IMR-90 (cell line): ENCODE measurements around the gene HPN. TPM values are rescaled to one million over a fixed set of nuclear protein-coding genes. Genes with fewer than 3 reads are reported as not detected.

Source experiments
- ATAC-seq: fragments of 200-7000 bp; cut with Tn5 transposase; 2 replicates; pipeline ENCODE4 v1.9.1; 2020; ENCODE audit warnings: low read depth, mild to moderate bottlenecking, moderate library complexity
- BruUV-seq: library from RNA; stranded (reverse); fragments of 400-500 nt; replicated peaks from 2 replicates; lab custom pipeline; 2021; lab: Mats Ljungman, UMichigan
- CTCF ChIA-PET: fragments of 300-600 bp; formaldehyde crosslinking; extraction: SDS; loops from one replicate; lab custom pipeline; 2021; ENCODE audit warnings: antibody characterized with exemption; lab: Yijun Ruan, JAX
- POLR2A ChIA-PET: fragments of 300-600 bp; sonication (Branson Sonifier 250); formaldehyde crosslinking; loops from one replicate; lab custom pipeline; 2022; ENCODE audit warnings: antibody characterized with exemption; ENCODE audit not compliant: unreplicated experiment; lab: Charles Lee
- DNase-seq: peaks from one replicate; pipeline ENCODE4 v3.0.0; 2013
- H2AFZ ChIP-seq: replicated peaks from 2 replicates; pipeline ENCODE3; 2013; ENCODE audit warnings: low read length, mild to moderate bottlenecking; ENCODE audit not compliant: poor library complexity
- H2AK5ac ChIP-seq: 2 replicates; pipeline ENCODE4 v1.6.1; 2013; ENCODE audit warnings: low read depth, low read length, inconsistent platforms
- H2AK9ac ChIP-seq: replicated peaks from 2 replicates; pipeline ENCODE3; 2013; ENCODE audit warnings: mild to moderate bottlenecking, low read depth, low read length, moderate library complexity; ENCODE audit not compliant: poor library complexity
- H2BK120ac ChIP-seq: 2 replicates; pipeline ENCODE4 v1.6.1; 2013; ENCODE audit warnings: low read depth, low read length, inconsistent platforms
- H2BK15ac ChIP-seq: 3 replicates; pipeline ENCODE4 v1.6.1; 2013; ENCODE audit warnings: low read depth, low read length, inconsistent platforms
- H2BK20ac ChIP-seq: 2 replicates; pipeline ENCODE4 v1.6.1; 2013; ENCODE audit warnings: low read depth, mild to moderate bottlenecking, inconsistent platforms, low read length, moderate library complexity
- H2BK5ac ChIP-seq: 2 replicates; pipeline ENCODE4 v1.6.1; 2013; ENCODE audit warnings: mild to moderate bottlenecking, low read depth, low read length, inconsistent platforms; ENCODE audit not compliant: poor library complexity, severe bottlenecking
- H3K14ac ChIP-seq: replicated peaks from 2 replicates; pipeline ENCODE4 v1.6.1; 2013; ENCODE audit warnings: low read depth, low read length, inconsistent platforms
- H3K18ac ChIP-seq: 2 replicates; pipeline ENCODE4 v1.6.1; 2013; ENCODE audit warnings: low read depth, low read length, control low read depth
- H3K23ac ChIP-seq: 2 replicates; pipeline ENCODE4 v1.6.1; 2013; ENCODE audit warnings: low read depth, low read length, inconsistent platforms
- H3K27ac ChIP-seq: 2 replicates; pipeline ENCODE4 v1.5.1; 2013; ENCODE audit warnings: mild to moderate bottlenecking, control low read depth, low read length; ENCODE audit not compliant: insufficient read depth
- H3K27me3 ChIP-seq: 2 replicates; pipeline ENCODE4 v1.6.1; 2013; ENCODE audit warnings: low read length; ENCODE audit not compliant: control insufficient read depth, insufficient read depth
- H3K36me3 ChIP-seq: 2 replicates; pipeline ENCODE4 v1.6.1; 2013; ENCODE audit warnings: low read length, mixed read lengths; ENCODE audit not compliant: control insufficient read depth, insufficient read depth
- H3K4ac ChIP-seq: 2 replicates; pipeline ENCODE4 v1.6.1; 2013; ENCODE audit warnings: low read depth, low read length, inconsistent platforms
- H3K4me1 ChIP-seq: 2 replicates; pipeline ENCODE4 v1.6.1; 2013; ENCODE audit warnings: low read length, mixed read lengths; ENCODE audit not compliant: control insufficient read depth, insufficient read depth
- H3K4me2 ChIP-seq: 2 replicates; pipeline ENCODE4 v1.6.1; 2013; ENCODE audit warnings: low read depth, mild to moderate bottlenecking, control low read depth, low read length, moderate library complexity
- H3K4me3 ChIP-seq: 2 replicates; pipeline ENCODE4 v1.5.1; 2013; ENCODE audit warnings: low read depth, mild to moderate bottlenecking, control low read depth, low read length, moderate library complexity; ENCODE audit not compliant: insufficient read depth
- H3K56ac ChIP-seq: 2 replicates; pipeline ENCODE4 v1.6.1; 2013; ENCODE audit warnings: low read length, inconsistent platforms; ENCODE audit not compliant: insufficient read depth; ENCODE audit errors: extremely low read depth
- H3K79me1 ChIP-seq, 2 experiments: 2 replicates each; pipeline ENCODE4 v1.6.1; 2013; ENCODE audit warnings: low read length in 2 of 2, inconsistent platforms in 1 of 2, low read depth in 1 of 2
- H3K9ac ChIP-seq: 2 replicates; pipeline ENCODE4 v1.6.1; 2013; ENCODE audit warnings: low read depth, low read length, control low read depth
- H3K9me1 ChIP-seq: 2 replicates; pipeline ENCODE4 v1.6.1; 2013; ENCODE audit warnings: low read length, inconsistent platforms; ENCODE audit not compliant: insufficient read depth
- H3K9me3 ChIP-seq: 2 replicates; pipeline ENCODE4 v1.6.1; 2013; ENCODE audit warnings: low read length; ENCODE audit not compliant: control insufficient read depth, insufficient read depth
- H4K20me1 ChIP-seq: 2 replicates; pipeline ENCODE4 v1.6.1; 2013; ENCODE audit warnings: low read length, inconsistent platforms; ENCODE audit not compliant: insufficient read depth
- H4K5ac ChIP-seq: 2 replicates; pipeline ENCODE4 v1.6.1; 2013; ENCODE audit warnings: mild to moderate bottlenecking, low read depth, low read length, control low read depth
- H4K8ac ChIP-seq, 2 experiments: 2 replicates each; pipeline ENCODE4 v1.6.1; 2013; ENCODE audit warnings: low read depth in 2 of 2, low read length in 2 of 2, control low read depth in 1 of 2, inconsistent platforms in 1 of 2
- H4K91ac ChIP-seq: 2 replicates; pipeline ENCODE4 v1.6.1; 2013; ENCODE audit warnings: low read depth, low read length, inconsistent platforms; ENCODE audit not compliant: insufficient read depth
- BHLHE40 ChIP-seq: fragments of 150-350 bp; IDR thresholded peaks from 2 replicates; pipeline ENCODE4 v1.6.1; 2016; ENCODE audit warnings: mild to moderate bottlenecking, low read depth, low read length
- ELK1 ChIP-seq: fragments of 150-350 bp; IDR thresholded peaks from 2 replicates; pipeline ENCODE4 v1.6.1; 2016; ENCODE audit warnings: low read depth, mild to moderate bottlenecking, low read length, moderate library complexity, borderline replicate concordance
- MAFK ChIP-seq: IDR thresholded peaks from 2 replicates; pipeline ENCODE4 v1.6.1; 2012; ENCODE audit warnings: low read depth, low read length, improper control_type of control experiment
- NFE2L2 ChIP-seq: fragments of 150-350 bp; IDR thresholded peaks from 2 replicates; pipeline ENCODE4 v1.6.1; 2016; ENCODE audit warnings: low read depth, mild to moderate bottlenecking, low read length
- RAD21 ChIP-seq: IDR thresholded peaks from 2 replicates; pipeline ENCODE4 v1.6.1; 2012; ENCODE audit warnings: low read length, improper control_type of control experiment
- RCOR1 ChIP-seq: IDR thresholded peaks from 2 replicates; pipeline ENCODE4 v1.6.1; 2012; ENCODE audit warnings: mild to moderate bottlenecking, low read length, improper control_type of control experiment; ENCODE audit not compliant: insufficient replicate concordance
- RFX5 ChIP-seq: IDR thresholded peaks from 2 replicates; pipeline ENCODE4 v1.8.0; 2012; ENCODE audit warnings: low read depth, mild to moderate bottlenecking, low read length, moderate library complexity
- USF2 ChIP-seq: fragments of 150-350 bp; IDR thresholded peaks from 2 replicates; pipeline ENCODE4 v1.6.1; 2017; ENCODE audit warnings: mild to moderate bottlenecking, antibody characterized with exemption, low read length, low read depth
- WGBS, 2 experiments: methylation state at CpG; one replicate each; pipeline versions ENCODE4 v1.1.5 to v1.1.7; 2013; ENCODE audit warnings: missing lambda C conversion rate in 2 of 2; ENCODE audit not compliant: insufficient read length in 1 of 2; ENCODE audit errors: extremely low coverage in 2 of 2; 5-methylcytosine and 5-hydroxymethylcytosine counted together
- dilution Hi-C: fragments of 300-500 bp; cut with HindIII; formaldehyde crosslinking; loops from one replicate; pipeline ENCODE4 v1.14.3; 2018; ENCODE audit warnings: low sequenced_read_pairs; ENCODE audit not compliant: unreplicated experiment
- in situ Hi-C: fragments of 300-500 bp; cut with MboI; formaldehyde crosslinking; loops from 3 replicates; pipeline ENCODE4 v1.14.3; 2019; ENCODE audit warnings: low sequenced_read_pairs, inconsistent platforms, mixed read lengths
- intact Hi-C: fragments of 100-400 bp; cut with micrococcal nuclease; formaldehyde crosslinking; loops from 2 replicates; pipeline ENCODE4 v1.10.0; 2022
- polyA plus RNA-seq, 3 experiments: library from polyadenylated mRNA; depleted of rRNA; stranded (reverse); fragments of >200 nt; gene quantifications; 2 replicates each; pipeline ENCODE4 v1.2.3, GENCODE V29; 2012; ENCODE audit warnings: low replicate concordance in 1 of 3
- total RNA-seq: library from RNA; depleted of rRNA; stranded (reverse); fragments of >200 nt; gene quantifications from 2 replicates; pipeline ENCODE4 v1.2.3, GENCODE V29; 2012

Gene HPN
- total and polyA plus RNA-seq, 2 of the 4 experiments (the other 2 are of a cell fraction), result not detected

- Histone ChIP-seq H3K14ac (no peak overlapping the region), H2BK5ac (no peak overlapping the region), H3K36me3 (peaks cover 81% of the 10 kb centered on the region), H2AK5ac (no peak overlapping the region), H3K4me1 (no peaks in the 10 kb centered on the region), H2BK20ac (no peak overlapping the region), H2BK120ac (no peak overlapping the region), H3K27me3 (no peaks in the 10 kb centered on the region), H3K9me1 (no peaks in the 10 kb centered on the region), H3K4me2 (no peak overlapping the region), H3K79me1 (no peaks in the 10 kb centered on the region; a peak in 1 of 4 replicates), H3K9ac (no peak overlapping the region), H3K9me3 (no peaks in the 10 kb centered on the region), H2AK9ac (no peak overlapping the region), H2BK15ac (no peak overlapping the region), H3K4me3 (no peak overlapping the region), H4K8ac (no peak overlapping the region), H2AFZ (no peak overlapping the region), H4K91ac (no peak overlapping the region), H3K4ac (no peak overlapping the region), H3K56ac (no peak overlapping the region), H3K23ac (no peak overlapping the region), H3K27ac (no peak overlapping the region), H3K18ac (no peak overlapping the region), H4K5ac (no peak overlapping the region), H4K20me1 (no peaks in the 10 kb centered on the region)
- ChIA-PET POLR2A (no interaction called here), CTCF (no interaction called here)
- ATAC-seq (no peak), DNase-seq (no peak)
- in situ Hi-C loops (no loop called here), dilution Hi-C loops (no loop called here), intact Hi-C loops (no loop called here)
- TF ChIP-seq RFX5 (no peak), BHLHE40 (no peak), RAD21 (no peak), NFE2L2 (no peak), ELK1 (no peak), RCOR1 (no peak), MAFK (no peak), USF2 (no peak)
- no TSS peak for BruUV-seq
- WGBS, 2 experiments, result 97% methylated on average over 18 of the region's 25 CpGs; no CpG with 5 or more reads in 1 of the 2 experiments
These were observed 19.9 kb upstream of the HPN start for GRCh38 chr19:35021596-35021995.
